Naive B cell (primary cell): Measurements from ENCODE around the gene CHST11. TPM values are rescaled to one million over a fixed set of nuclear protein-coding genes. Genes with fewer than 3 reads are reported as not detected.

ENCODE experiments used
- ATAC-seq, 2 donors: fragments of 150-1000 bp; cut with Tn5 transposase; 2 replicates each; pipeline ENCODE4 v1.10.0; 2021; ENCODE audit warnings: low read depth in 2 of 2, mild to moderate bottlenecking in 2 of 2, moderate library complexity in 2 of 2
- DNase-seq: peaks from one replicate; pipeline ENCODE4 v3.0.0; 2022
- H3K27ac Mint-ChIP-seq, 6 donors: one replicate each; pipeline ENCODE4 v1.8.0; 2020 to 2022; ENCODE audit warnings: mild to moderate bottlenecking in 6 of 6, mixed read lengths in 6 of 6, moderate library complexity in 5 of 6, inconsistent platforms in 2 of 6
- H3K27me3 Mint-ChIP-seq, 3 donors: one replicate each; pipeline ENCODE4 v1.8.0; 2021 to 2022; ENCODE audit warnings: mixed read lengths in 3 of 3, mild to moderate bottlenecking in 1 of 3
- H3K36me3 Mint-ChIP-seq, 2 donors: one replicate each; pipeline ENCODE4 v1.8.0; 2020 to 2022; ENCODE audit warnings: mixed read lengths in 2 of 2, inconsistent platforms in 1 of 2, mild to moderate bottlenecking in 1 of 2
- H3K4me1 Mint-ChIP-seq, 3 donors: one replicate each; pipeline ENCODE4 v1.8.0; 2020 to 2022; ENCODE audit warnings: mixed read lengths in 3 of 3, inconsistent platforms in 1 of 3, mild to moderate bottlenecking in 1 of 3, moderate library complexity in 1 of 3
- H3K4me3 Mint-ChIP-seq, 8 donors: one replicate each; pipeline ENCODE4 v1.8.0; 2020 to 2022; ENCODE audit warnings: mild to moderate bottlenecking in 8 of 8, mixed read lengths in 8 of 8, moderate library complexity in 8 of 8, inconsistent platforms in 2 of 8
- H3K9me3 Mint-ChIP-seq, 7 donors: one replicate each; pipeline ENCODE4 v1.8.0; 2020 to 2022; ENCODE audit warnings: mixed read lengths in 7 of 7, mild to moderate bottlenecking in 5 of 7, inconsistent platforms in 2 of 7, moderate library complexity in 1 of 7
- polyA plus RNA-seq, 6 donors: library from polyadenylated mRNA; unstranded; fragments of 300-500 nt; fragmentation: Illumina TruSeq; gene quantifications; one replicate each; pipeline ENCODE4 v1.2.3, GENCODE V29; 2021; ENCODE audit warnings: low read depth in 6 of 6

CHST11 gene
- polyA plus RNA-seq, 6 donors from 2014 or later = 39.8 to 63.6 (median 58.6) TPM

DNA sequence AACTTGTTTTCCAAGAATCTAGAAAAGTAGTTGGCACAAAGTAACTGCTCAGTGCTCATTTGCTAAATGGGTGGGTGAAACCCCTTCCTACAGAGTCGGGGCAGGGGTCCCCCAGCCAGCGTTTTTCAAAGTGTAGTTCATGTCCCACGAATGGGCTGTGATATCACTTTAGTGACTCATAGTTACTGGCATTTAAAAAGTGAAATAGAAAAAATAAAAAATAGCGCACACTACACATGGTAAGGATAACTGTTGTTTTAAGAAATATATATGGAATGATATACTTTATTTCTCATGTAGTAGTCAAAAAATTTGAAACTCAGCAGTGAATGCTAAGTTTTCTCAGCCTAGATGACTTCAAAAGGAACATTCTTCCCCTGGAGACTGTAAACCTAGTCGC is 250.4 kb downstream of the CHST11 start:
- Mint-ChIP-seq H3K36me3 (peaks cover 0 to 7% of the 10 kb centered on the region in 2 donors), H3K27me3 (no peaks in the 10 kb centered on the region), H3K9me3 (no peaks in the 10 kb centered on the region), H3K27ac (no peak overlapping the region), H3K4me1 (peaks cover 23 to 31% (median 25%) of the 10 kb centered on the region in 3 donors), H3K4me3 (no peak overlapping the region)
- no peak for DNase-seq
- ATAC-seq = no peak

DNA sequence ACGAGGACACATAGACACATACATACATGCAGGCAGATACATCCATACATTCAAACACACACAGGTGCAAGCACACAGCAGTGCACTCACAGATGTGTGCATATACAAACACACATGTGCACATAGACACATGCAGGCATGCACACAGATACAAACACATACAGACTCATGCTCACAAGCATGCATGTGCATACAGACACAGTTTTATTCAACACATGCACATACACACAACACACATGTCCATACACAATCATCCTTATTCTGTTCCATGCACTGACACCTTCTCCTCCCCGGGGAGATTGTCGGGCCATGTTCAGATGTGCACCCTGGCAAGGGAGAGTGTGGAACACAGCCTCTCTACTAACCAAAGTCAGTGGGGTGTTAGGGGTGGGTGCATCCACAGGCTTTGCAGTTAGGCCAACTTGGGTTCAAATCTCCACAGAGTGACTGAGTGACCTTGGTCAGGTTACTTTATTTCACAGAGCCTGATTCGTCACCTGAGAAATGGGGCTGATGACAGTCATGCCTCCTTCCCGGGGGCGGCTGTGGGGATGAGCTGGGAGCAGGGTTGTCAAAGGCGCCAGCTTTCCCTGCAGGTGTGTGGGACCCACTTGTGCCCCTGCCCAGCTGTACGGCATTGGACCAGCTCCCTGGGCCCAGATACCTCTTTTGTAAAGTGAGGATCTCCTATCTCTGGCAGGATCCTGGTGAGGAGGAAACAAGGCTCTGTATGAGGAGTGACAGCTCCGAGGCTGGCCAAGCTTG is 251.2 kb downstream of the CHST11 start:
- ATAC-seq (no peak), DNase-seq (no peak)
- Mint-ChIP-seq H3K4me1 (peaks cover 22 to 31% (median 25%) of the 10 kb centered on the region in 3 donors), H3K27me3 (no peaks in the 10 kb centered on the region), H3K27ac (peak overlapping the region in 1 of 6 donors; percentile 76), H3K4me3 (no peak overlapping the region), H3K9me3 (no peaks in the 10 kb centered on the region), H3K36me3 (peaks cover 0 to 7% of the 10 kb centered on the region in 2 donors)

DNA sequence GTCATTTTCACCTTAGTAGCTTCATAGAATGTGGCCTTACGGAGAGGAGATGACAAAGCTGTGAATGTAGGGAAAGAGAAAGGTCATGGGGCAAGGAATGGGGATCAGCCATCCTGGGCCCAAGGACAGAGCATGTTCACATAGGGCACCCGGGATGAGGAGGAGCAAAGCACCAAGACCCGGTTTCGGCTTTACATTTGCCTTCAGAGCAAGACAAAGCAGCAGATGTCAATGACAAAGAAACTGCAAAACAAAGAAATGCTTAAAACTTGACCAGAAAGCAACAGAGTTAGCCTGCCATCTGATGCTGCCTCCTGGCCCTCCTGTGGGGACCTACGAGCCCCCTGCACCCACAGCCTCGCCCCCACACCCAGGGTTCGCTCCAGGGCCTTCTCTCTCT is 252.1 kb downstream of the CHST11 start:
- DNase-seq (no peak), ATAC-seq (no peak)
- Mint-ChIP-seq H3K4me1 (peaks cover 22 to 29% (median 23%) of the 10 kb centered on the region in 3 donors), H3K27me3 (no peaks in the 10 kb centered on the region), H3K27ac (peak overlapping the region in 2 of 6 donors; percentile 20 to 24), H3K9me3 (no peaks in the 10 kb centered on the region), H3K36me3 (no peaks in the 10 kb centered on the region), H3K4me3 (no peak overlapping the region)

DNA sequence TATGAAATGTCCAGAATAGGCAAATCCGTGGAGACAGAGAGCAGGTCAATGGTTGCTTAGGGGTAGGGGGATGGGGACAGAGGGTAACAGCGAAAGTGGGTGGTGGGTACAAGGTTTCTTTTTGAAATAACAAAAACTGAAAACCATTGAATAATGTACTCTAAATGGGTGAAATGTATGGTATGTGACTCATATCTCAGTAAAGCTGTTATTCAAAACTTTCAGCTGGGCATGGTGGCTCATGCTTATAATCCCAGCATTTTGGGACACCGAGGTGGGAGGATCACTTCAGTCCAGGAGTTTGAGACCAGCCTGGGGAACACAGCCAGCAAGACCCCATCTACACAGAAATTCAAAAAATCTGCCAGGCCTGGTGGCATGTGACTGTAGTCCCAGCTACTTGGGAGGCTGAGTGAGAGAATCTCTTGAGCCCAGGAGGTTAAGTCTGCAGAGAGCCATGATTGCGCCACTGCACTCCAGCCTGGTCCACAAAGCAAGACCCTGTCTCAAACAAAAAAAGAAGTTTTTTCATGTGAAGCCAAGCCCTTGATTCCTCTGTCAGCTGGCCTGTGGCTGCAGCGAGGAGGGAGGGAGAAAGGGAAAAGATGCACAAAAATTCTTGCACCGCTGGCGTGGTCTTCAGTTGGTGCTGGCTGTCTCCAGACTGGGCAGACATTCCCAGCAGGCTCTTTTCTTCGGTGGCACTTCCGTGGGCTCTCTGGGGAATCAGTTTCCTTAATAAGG is 253.1 kb downstream of the CHST11 start:
- H3K9me3 Mint-ChIP-seq = no peaks in the 10 kb centered on the region
- H3K4me1 Mint-ChIP-seq = peaks cover 30 to 38% (median 32%) of the 10 kb centered on the region in 3 donors
- H3K36me3 Mint-ChIP-seq = no peaks in the 10 kb centered on the region
- H3K4me3 Mint-ChIP-seq = no peak overlapping the region
- ATAC-seq = no peak
- no peaks in the 10 kb centered on the region for H3K27me3 Mint-ChIP-seq
- H3K27ac Mint-ChIP-seq = peak overlapping the region in 1 of 6 donors; percentile 83
- DNase-seq = no peak

DNA sequence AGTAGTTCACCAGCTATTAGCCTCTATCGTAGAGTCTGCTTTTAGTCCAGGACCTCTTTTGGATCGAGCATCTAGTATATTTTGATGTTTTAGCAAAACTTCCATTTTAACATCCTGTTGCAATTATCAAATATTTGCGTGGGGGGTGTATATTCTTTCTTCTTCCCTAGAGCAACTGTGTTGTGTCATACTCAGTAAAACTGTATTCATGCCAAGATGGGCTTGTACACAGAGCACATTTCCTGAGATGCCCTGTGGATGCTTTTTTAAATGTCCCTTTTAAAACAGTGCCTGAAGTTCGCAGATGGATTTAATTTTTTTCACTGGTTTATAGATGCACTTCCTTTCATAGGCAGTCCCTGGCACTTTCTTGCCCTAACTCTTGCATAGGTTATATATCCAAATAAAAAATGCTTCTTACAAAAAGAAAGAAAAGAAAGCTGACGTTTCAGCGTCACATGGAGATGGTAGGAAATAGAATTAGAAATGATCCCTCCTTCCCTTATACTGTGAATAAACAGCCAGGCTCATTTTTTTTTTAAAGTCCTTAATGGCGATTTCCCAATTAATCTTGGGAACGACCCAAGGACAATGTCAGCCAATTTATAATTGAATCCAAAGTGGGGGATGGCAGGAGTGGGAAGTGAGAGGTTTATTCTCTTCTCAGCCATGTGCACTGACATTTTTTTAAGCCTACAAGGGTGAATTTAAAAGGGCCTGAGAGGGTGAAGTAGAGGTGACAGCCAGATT is 254.4 kb downstream of the CHST11 start:
- no peaks in the 10 kb centered on the region for H3K9me3 Mint-ChIP-seq
- H3K36me3 Mint-ChIP-seq = no peaks in the 10 kb centered on the region
- H3K4me1 Mint-ChIP-seq = peaks cover 35 to 42% (median 42%) of the 10 kb centered on the region in 3 donors
- no peak for DNase-seq
- H3K27me3 Mint-ChIP-seq = no peaks in the 10 kb centered on the region
- ATAC-seq = no peak
- H3K4me3 Mint-ChIP-seq = no peak overlapping the region
- H3K27ac Mint-ChIP-seq = peak overlapping the region in 2 of 6 donors; percentile 35 to 49

DNA sequence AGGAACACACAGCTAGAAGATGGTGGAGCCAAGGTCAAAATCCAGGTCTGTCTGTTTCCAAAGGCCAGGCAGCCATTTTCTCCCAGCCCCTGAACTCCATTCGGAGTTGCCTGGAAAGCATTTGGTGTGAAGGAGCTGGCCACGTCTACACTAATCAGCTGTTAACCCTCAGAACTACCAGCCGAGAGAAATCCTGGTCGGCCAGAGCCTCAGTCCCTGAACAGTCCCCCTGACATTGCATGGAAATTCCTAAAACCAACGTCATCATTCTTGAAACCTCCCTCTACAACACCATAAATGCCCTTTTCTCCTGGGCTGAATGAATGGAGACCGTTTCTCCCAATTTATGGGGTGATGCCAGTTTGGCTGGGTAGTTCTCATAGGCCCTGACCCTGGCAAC is 255.7 kb downstream of the CHST11 start:
- no peak overlapping the region for H3K4me3 Mint-ChIP-seq
- ATAC-seq (no peak), DNase-seq (no peak)
- peak overlapping the region in 2 of 6 donors; percentile 38 to 63 for H3K27ac Mint-ChIP-seq
- no peaks in the 10 kb centered on the region for H3K36me3 Mint-ChIP-seq
- H3K9me3 Mint-ChIP-seq = no peaks in the 10 kb centered on the region
- no peaks in the 10 kb centered on the region for H3K27me3 Mint-ChIP-seq
- H3K4me1 Mint-ChIP-seq = peaks cover 34 to 48% (median 39%) of the 10 kb centered on the region in 3 donors

DNA sequence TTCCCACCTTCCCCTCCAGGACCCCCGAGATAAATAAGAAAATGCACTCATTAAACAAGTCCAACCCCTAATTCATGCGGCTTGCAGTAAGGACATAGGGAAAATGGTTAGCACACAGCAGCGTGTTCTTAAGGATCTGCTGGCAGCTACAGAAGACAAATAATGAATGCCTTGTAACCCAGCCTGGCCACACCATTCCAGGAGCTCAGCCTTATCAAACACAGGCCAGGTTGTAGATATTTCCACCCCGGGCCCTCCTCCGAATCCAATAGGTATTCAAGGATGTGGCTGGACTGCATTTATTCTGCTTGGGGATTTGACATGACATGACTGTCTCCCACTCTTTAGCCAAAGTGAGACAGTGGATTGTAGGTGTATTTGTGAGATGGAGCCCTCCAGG is 256.2 kb downstream of the CHST11 start:
- Mint-ChIP-seq H3K36me3 (no peaks in the 10 kb centered on the region), H3K9me3 (no peaks in the 10 kb centered on the region), H3K27ac (peak overlapping the region in 2 of 6 donors; percentile 38 to 63), H3K4me3 (no peak overlapping the region), H3K4me1 (peaks cover 29 to 49% (median 35%) of the 10 kb centered on the region in 3 donors), H3K27me3 (no peaks in the 10 kb centered on the region)
- no peak for DNase-seq
- no peak for ATAC-seq

DNA sequence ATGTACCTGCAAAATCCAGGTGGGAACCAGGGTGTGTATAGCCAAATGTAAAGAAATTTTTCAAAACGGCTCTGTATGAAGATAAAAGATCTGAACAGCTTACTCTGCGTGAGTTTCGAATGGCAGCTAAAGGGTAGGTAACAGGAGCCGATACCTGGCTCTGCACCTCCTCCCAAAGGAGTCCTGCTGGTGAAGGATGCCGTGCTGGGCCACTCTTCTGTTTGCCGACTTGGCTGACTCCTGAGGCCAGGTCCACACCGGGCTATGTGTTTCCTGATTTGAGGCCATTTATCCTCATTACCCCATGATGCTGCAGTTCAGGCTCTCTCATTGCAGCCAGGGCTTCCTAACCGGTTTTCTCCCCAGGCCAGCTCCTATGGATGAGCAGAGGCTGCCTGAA is 256.7 kb downstream of the CHST11 start:
- DNase-seq = no peak
- Mint-ChIP-seq H3K27ac (no peak overlapping the region), H3K27me3 (no peaks in the 10 kb centered on the region), H3K4me3 (no peak overlapping the region), H3K9me3 (no peaks in the 10 kb centered on the region), H3K36me3 (no peaks in the 10 kb centered on the region), H3K4me1 (peaks cover 27 to 53% (median 34%) of the 10 kb centered on the region in 3 donors)
- no peak for ATAC-seq

DNA sequence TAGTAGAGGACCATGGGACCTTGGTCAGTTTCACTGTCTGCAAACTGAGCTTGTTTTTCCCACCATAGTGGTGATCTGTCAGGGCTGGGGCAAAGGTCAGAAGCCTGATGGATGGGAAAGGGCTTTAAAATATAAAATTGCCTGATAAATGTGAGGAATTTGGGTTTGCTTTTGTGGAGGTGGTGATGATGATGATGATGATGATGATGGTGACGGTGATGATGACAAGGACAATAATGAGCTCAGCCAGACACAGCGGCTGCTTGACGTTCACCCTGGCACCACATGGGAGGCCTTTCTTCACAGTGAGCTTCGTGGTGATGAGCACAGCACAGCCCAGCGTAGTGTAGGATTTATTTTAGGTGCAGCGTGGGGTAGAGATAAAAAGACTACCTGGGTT is 257.6 kb downstream of the CHST11 start:
- Mint-ChIP-seq H3K4me3 (peak overlapping the region in 1 of 8 donors; percentile 66), H3K27ac (peak overlapping the region in 4 of 6 donors; percentile 44 to 50 (median 46)), H3K9me3 (no peaks in the 10 kb centered on the region), H3K27me3 (no peaks in the 10 kb centered on the region), H3K4me1 (peaks cover 28 to 60% (median 39%) of the 10 kb centered on the region in 3 donors), H3K36me3 (no peaks in the 10 kb centered on the region)
- ATAC-seq (no peak), DNase-seq (no peak)

DNA sequence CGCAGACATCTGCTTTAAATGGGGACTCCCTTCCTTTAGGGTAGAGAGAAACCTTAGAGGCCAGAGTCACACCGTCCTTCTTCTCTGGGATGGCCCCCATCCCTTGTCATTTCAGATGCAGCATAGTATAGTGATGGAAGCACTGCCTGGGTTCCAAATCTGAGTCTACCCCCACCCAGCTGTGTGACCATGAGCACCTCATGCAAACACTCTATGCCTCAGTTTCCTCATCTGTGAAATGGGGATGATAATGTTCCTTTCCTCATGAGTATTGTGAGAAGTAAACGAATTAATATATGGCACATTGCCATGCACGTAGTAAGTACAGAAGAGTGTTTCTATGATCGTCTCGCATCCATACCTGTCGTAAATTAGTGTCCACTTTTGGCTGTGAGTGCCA is 259.4 kb downstream of the CHST11 start:
- no peak for ATAC-seq
- Mint-ChIP-seq H3K4me1 (peaks cover 34 to 71% (median 55%) of the 10 kb centered on the region in 3 donors), H3K27me3 (no peaks in the 10 kb centered on the region), H3K27ac (peak overlapping the region in 3 of 6 donors; percentile 60 to 74 (median 67)), H3K36me3 (no peaks in the 10 kb centered on the region), H3K4me3 (no peak overlapping the region), H3K9me3 (no peaks in the 10 kb centered on the region)
- no peak for DNase-seq

DNA sequence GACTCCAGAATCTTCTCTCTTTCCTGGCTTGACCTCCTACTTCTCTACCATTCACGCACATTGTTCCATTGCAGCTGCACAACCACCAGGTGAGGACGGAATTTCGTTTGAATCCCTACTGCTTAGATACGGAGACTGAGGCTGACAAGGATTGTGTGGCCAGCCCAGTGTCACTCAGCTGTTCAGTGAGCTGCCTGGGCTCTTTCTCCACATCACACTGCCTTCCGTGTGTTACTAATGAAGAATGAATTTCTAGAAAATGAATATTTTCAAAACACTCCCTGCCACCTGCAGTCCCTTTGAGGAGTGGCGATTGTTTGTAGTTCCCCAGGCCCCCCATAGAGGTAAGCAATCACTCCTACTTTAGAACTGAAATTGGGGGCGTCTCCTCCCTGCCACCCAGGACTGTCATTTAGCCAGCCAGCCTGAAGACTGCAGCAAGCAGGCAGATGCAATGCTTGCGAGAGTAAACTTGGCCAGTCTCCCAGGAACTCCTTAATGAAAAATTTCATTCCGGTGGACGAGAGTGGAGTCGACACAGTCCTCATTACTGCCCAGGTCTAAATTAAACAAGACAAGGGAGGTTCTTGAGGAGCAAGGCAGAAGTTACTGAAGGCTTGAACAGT is 261.7 kb downstream of the CHST11 start:
- Mint-ChIP-seq H3K4me1 (peaks cover 45 to 81% (median 74%) of the 10 kb centered on the region in 3 donors), H3K36me3 (no peaks in the 10 kb centered on the region), H3K4me3 (peak overlapping the region in 3 of 8 donors; percentile 21 to 47 (median 24)), H3K27me3 (no peaks in the 10 kb centered on the region), H3K9me3 (no peaks in the 10 kb centered on the region), H3K27ac (peak overlapping the region in 5 of 6 donors; percentile 2 to 95 (median 61))
- ATAC-seq (no peak), DNase-seq (no peak)

DNA sequence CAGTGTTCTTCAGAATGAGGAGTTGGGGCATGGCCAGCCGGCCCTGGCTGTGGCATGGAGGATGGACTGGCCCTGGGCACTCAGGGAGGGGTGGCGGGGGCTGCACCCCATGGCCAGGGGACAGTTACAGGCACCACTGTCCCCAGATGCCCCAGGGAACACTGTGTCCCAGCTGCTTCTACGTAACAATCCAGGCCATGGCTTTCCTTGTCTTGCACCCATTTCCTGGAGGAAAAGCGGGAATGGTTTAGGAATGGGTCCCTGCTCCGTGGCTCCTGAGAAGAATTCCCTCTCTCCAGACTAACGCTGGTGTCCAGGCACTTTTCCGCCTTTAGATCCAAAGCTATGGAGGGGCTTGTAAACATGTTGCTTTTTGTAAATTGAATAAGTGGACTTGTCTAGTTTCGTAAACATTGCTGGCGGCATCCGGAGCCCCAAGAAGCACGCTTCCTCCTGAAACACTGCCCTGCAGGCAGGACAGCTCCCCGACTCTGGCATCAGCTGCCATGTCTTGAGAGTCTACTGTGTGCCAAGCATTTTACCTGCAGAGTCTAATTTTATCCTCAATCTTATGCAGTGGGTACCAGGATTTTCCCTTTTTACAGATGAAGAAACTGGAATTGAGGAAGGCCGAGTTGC is 263.1 kb downstream of the CHST11 start:
- Mint-ChIP-seq H3K36me3 (no peaks in the 10 kb centered on the region), H3K27me3 (no peaks in the 10 kb centered on the region), H3K4me1 (peaks cover 40 to 76% (median 69%) of the 10 kb centered on the region in 3 donors), H3K9me3 (no peaks in the 10 kb centered on the region), H3K27ac (peak overlapping the region; percentile 87 to 97 (median 94)), H3K4me3 (peak overlapping the region; percentile 74 to 91 (median 85))
- peak; percentile 4 to 26 for ATAC-seq
- DNase-seq = no peak
